Measurements from ENCODE around the gene PITX1. TPM values are rescaled to one million over a fixed set of nuclear protein-coding genes. Genes with fewer than 3 reads are reported as not detected.

PITX1 gene
- total and polyA plus RNA-seq, 2 of the 13 experiments (the other 11 are each of a cell fraction or from before 2014, with no cell fraction given) = 11.7 to 20.2 TPM

DNA sequence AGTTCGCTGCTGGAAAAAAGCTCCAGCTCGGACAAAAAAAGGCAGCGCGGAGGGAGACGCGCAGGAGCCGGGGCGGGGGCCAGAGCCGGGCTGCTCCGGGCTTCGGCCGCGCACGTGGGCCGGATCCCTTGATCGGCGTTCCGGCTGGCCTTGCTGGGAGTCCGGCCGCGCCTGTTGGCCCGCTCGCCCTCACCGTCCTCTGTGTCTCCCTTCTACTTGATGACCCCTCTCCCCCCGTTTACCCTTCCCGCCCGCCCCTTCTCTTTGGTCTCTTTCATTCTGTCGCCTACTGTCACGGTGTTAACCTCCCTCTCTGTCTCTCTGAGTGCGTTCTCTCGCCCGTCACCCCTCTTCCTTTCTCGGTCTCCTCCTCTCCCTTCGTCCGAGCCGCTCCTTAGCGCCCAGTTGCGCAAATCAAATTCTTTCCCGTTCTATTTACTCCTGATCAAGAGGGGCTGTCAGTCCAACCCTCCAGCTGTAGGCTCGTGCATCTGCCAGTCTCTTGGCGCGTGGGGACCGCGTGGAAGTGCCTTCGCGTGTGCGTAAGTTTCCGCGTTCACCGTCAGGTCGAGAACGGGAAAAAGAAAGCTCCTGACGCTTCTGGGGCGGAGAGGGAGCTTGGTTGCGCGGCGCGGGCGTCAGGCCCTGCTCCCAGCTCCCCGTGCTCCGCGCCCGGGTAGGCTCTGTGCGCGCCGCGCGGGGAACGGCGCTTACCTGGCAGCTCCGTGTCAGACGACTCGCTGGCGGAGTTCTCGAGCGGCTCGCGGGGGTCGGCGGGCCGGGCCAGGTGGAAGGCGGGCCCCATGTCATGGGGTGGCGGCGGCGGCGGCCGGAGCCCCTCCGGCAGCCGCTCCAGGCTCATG, 798 bp downstream of the PITX1 start (continued):
- TF ChIP-seq, protein P1, sequence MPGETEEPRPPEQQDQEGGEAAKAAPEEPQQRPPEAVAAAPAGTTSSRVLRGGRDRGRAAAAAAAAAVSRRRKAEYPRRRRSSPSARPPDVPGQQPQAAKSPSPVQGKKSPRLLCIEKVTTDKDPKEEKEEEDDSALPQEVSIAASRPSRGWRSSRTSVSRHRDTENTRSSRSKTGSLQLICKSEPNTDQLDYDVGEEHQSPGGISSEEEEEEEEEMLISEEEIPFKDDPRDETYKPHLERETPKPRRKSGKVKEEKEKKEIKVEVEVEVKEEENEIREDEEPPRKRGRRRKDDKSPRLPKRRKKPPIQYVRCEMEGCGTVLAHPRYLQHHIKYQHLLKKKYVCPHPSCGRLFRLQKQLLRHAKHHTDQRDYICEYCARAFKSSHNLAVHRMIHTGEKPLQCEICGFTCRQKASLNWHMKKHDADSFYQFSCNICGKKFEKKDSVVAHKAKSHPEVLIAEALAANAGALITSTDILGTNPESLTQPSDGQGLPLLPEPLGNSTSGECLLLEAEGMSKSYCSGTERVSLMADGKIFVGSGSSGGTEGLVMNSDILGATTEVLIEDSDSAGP (CRISPR knock-in tag; IDR thresholded peaks at IDR 0.05; ENCODE audit: borderline replicate concordance) = peak; percentile 52
- TF ChIP-seq NFIB (CRISPR knock-in tag; IDR thresholded peaks at IDR 0.05; ENCODE audit: borderline replicate concordance) (no peak), NRL (CRISPR knock-in tag; IDR thresholded peaks at IDR 0.05; ENCODE audit: borderline replicate concordance) (0 out of 2 replicates have a peak, but pooled peaks have one; percentile 24), ZNF121 (CRISPR knock-in tag; IDR thresholded peaks at IDR 0.05) (no peak), SP2 (CRISPR knock-in tag; IDR thresholded peaks at IDR 0.05) (no peak), NFRKB (IDR thresholded peaks at IDR 0.05) (no peak), ZNF33B (CRISPR knock-in tag; IDR thresholded peaks at IDR 0.05) (no peak), ZFP36L2 (CRISPR knock-in tag; IDR thresholded peaks at IDR 0.05) (no peak), ZNF331 (CRISPR knock-in tag; IDR thresholded peaks at IDR 0.05) (0 out of 2 replicates have a peak, but pooled peaks have one; percentile 25), HNRNPH1 (optimal IDR thresholded peaks at IDR 0.05; ENCODE audit: low read depth, low read length) (no peak)
- TF ChIP-seq, protein P2, sequence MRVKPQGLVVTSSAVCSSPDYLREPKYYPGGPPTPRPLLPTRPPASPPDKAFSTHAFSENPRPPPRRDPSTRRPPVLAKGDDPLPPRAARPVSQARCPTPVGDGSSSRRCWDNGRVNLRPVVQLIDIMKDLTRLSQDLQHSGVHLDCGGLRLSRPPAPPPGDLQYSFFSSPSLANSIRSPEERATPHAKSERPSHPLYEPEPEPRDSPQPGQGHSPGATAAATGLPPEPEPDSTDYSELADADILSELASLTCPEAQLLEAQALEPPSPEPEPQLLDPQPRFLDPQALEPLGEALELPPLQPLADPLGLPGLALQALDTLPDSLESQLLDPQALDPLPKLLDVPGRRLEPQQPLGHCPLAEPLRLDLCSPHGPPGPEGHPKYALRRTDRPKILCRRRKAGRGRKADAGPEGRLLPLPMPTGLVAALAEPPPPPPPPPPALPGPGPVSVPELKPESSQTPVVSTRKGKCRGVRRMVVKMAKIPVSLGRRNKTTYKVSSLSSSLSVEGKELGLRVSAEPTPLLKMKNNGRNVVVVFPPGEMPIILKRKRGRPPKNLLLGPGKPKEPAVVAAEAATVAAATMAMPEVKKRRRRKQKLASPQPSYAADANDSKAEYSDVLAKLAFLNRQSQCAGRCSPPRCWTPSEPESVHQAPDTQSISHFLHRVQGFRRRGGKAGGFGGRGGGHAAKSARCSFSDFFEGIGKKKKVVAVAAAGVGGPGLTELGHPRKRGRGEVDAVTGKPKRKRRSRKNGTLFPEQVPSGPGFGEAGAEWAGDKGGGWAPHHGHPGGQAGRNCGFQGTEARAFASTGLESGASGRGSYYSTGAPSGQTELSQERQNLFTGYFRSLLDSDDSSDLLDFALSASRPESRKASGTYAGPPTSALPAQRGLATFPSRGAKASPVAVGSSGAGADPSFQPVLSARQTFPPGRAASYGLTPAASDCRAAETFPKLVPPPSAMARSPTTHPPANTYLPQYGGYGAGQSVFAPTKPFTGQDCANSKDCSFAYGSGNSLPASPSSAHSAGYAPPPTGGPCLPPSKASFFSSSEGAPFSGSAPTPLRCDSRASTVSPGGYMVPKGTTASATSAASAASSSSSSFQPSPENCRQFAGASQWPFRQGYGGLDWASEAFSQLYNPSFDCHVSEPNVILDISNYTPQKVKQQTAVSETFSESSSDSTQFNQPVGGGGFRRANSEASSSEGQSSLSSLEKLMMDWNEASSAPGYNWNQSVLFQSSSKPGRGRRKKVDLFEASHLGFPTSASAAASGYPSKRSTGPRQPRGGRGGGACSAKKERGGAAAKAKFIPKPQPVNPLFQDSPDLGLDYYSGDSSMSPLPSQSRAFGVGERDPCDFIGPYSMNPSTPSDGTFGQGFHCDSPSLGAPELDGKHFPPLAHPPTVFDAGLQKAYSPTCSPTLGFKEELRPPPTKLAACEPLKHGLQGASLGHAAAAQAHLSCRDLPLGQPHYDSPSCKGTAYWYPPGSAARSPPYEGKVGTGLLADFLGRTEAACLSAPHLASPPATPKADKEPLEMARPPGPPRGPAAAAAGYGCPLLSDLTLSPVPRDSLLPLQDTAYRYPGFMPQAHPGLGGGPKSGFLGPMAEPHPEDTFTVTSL (CRISPR knock-in tag; IDR thresholded peaks at IDR 0.05; ENCODE audit: borderline replicate concordance) = no peak
- TF ChIP-seq, protein P3, sequence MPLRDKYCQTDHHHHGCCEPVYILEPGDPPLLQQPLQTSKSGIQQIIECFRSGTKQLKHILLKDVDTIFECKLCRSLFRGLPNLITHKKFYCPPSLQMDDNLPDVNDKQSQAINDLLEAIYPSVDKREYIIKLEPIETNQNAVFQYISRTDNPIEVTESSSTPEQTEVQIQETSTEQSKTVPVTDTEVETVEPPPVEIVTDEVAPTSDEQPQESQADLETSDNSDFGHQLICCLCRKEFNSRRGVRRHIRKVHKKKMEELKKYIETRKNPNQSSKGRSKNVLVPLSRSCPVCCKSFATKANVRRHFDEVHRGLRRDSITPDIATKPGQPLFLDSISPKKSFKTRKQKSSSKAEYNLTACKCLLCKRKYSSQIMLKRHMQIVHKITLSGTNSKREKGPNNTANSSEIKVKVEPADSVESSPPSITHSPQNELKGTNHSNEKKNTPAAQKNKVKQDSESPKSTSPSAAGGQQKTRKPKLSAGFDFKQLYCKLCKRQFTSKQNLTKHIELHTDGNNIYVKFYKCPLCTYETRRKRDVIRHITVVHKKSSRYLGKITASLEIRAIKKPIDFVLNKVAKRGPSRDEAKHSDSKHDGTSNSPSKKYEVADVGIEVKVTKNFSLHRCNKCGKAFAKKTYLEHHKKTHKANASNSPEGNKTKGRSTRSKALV (CRISPR knock-in tag; IDR thresholded peaks at IDR 0.05) = peak; percentile 92; the same call in 1 of the 2 replicates
- TF ChIP-seq, protein P4, sequence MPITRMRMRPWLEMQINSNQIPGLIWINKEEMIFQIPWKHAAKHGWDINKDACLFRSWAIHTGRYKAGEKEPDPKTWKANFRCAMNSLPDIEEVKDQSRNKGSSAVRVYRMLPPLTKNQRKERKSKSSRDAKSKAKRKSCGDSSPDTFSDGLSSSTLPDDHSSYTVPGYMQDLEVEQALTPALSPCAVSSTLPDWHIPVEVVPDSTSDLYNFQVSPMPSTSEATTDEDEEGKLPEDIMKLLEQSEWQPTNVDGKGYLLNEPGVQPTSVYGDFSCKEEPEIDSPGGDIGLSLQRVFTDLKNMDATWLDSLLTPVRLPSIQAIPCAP (CRISPR knock-in tag; IDR thresholded peaks at IDR 0.05; ENCODE audit: low read depth) = no peak
- TF ChIP-seq, protein P5, sequence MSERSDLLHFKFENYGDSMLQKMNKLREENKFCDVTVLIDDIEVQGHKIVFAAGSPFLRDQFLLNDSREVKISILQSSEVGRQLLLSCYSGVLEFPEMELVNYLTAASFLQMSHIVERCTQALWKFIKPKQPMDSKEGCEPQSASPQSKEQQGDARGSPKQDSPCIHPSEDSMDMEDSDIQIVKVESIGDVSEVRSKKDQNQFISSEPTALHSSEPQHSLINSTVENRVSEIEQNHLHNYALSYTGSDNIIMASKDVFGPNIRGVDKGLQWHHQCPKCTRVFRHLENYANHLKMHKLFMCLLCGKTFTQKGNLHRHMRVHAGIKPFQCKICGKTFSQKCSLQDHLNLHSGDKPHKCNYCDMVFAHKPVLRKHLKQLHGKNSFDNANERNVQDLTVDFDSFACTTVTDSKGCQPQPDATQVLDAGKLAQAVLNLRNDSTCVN (CRISPR knock-in tag; IDR thresholded peaks at IDR 0.05; ENCODE audit: borderline replicate concordance) = 0 out of 2 replicates have a peak, but pooled peaks have one; percentile 25
